ENCODE measurements around the gene NTM. TPM values are rescaled to one million over a fixed set of nuclear protein-coding genes. Genes with fewer than 3 reads are reported as not detected.

The NTM gene
- total RNA-seq, 1 donor from 2014 or later = 4.3 TPM

DNA sequence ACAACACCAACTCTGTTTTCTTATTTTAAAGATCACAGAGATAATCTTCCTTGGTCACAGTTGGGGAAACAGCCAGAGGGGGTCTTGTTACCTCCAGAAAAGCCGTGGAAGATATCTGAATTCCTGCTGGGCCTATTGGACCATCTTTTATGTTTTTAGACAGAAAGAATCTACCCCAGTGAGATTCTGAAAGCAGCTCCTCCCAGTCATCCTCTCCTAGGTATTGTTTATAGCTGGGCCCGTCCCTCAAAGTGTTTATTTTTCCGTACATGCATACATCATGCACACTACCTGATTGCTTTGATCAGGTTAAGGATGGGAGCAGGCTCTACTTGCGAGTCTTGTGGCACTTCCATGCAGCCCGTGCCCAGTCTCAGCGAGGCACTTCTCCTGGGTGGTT is 742.4 kb downstream of the NTM start:
- no peak for TF ChIP-seq CTCF (IDR thresholded peaks at IDR 0.05; ENCODE audit: unreplicated experiment)
- no peaks in the 10 kb centered on the region for H3K4me1 Mint-ChIP-seq (ENCODE audit: low read depth)
- peaks cover 38% of the 10 kb centered on the region for H3K27me3 Mint-ChIP-seq
- no peaks in the 10 kb centered on the region for H3K36me3 Mint-ChIP-seq (ENCODE audit: insufficient read depth)
- H3K4me3 Mint-ChIP-seq (ENCODE audit: low read depth) = no peak overlapping the region
- no peaks in the 10 kb centered on the region for H3K9me3 Mint-ChIP-seq (ENCODE audit: low read depth)
- no peak overlapping the region for H3K27ac Mint-ChIP-seq
- DNase-seq (ENCODE audit: low spot score, unreplicated experiment) = no peak

DNA sequence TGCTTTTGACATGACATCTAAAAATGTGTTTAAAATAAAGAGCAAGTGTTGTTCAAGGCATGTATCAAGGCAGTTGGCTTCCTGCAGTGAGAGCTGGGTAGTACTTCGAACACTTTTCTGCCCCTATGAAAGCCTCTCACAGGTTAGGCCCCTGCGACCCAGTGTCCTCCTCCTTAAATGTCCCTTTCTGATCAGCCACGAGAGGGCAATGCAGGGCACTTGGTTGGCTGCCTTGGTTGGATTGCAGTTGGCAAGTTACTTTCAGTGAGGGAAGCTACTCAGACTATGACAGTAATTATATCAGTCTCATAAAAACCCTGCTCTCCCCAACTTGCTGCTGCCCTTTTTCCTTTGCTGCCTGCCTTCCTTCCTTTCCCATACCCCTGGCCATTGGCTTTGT is 743.8 kb downstream of the NTM start:
- no peaks in the 10 kb centered on the region for H3K36me3 Mint-ChIP-seq (ENCODE audit: insufficient read depth)
- DNase-seq (ENCODE audit: low spot score, unreplicated experiment) = peak; percentile 19
- peak; percentile 61 for TF ChIP-seq CTCF (IDR thresholded peaks at IDR 0.05; ENCODE audit: unreplicated experiment)

DNA sequence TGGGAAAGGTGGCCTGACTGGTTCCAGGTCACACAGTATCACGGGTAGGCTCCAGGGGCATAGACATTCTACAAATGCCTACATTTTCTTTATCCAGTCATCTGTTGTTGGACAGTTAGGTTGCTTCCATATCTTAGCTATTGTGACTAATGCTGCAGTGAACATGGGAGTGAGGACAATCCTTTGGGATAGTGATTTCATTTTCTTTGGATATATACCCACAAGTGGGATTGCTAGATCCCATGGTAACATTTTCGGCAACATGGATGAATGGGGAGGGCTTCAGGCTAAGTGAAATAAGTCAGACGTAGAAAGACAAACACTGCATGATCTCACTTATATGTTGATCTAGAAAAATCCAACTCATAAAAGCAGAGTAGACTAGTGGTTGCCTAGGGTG is 744.3 kb downstream of the NTM start:
- peaks cover 50% of the 10 kb centered on the region for H3K27me3 Mint-ChIP-seq
- DNase-seq (ENCODE audit: low spot score, unreplicated experiment) = no peak
- H3K9me3 Mint-ChIP-seq (ENCODE audit: low read depth) = no peaks in the 10 kb centered on the region
- no peak overlapping the region for H3K27ac Mint-ChIP-seq
- H3K4me3 Mint-ChIP-seq (ENCODE audit: low read depth) = no peak overlapping the region
- peaks cover 1% of the 10 kb centered on the region for H3K4me1 Mint-ChIP-seq (ENCODE audit: low read depth)
- H3K36me3 Mint-ChIP-seq (ENCODE audit: insufficient read depth) = no peaks in the 10 kb centered on the region
- TF ChIP-seq CTCF (IDR thresholded peaks at IDR 0.05; ENCODE audit: unreplicated experiment) = no peak

More for the DNA sequence above, 743.8 kb downstream of the NTM start:
- Mint-ChIP-seq H3K27ac (no peak overlapping the region), H3K27me3 (peaks cover 44% of the 10 kb centered on the region), H3K4me3 (ENCODE audit: low read depth) (no peak overlapping the region), H3K4me1 (ENCODE audit: low read depth) (peaks cover 1% of the 10 kb centered on the region), H3K9me3 (ENCODE audit: low read depth) (no peaks in the 10 kb centered on the region)

DNA sequence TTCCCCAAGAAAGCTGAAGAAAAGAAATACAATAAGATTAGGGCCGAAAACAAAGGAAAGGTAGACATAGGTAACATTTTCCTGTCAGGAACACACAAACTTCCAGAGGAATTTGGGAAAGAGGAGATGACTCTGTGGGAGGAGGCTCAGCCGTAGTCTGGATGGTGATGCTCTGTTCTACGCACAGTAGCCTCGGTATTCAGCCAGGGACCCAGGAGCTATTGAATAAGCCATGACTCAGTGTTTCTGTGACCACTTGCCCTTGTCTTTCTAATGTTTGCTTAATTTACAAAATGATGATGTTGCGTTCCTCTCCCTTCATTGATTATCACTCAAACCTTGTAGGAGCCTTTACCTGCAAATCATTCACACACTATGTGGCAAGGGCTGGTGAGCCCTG is 745.0 kb downstream of the NTM start:
- Mint-ChIP-seq H3K9me3 (ENCODE audit: low read depth) (no peaks in the 10 kb centered on the region), H3K4me3 (ENCODE audit: low read depth) (no peak overlapping the region), H3K27me3 (peaks cover 56% of the 10 kb centered on the region), H3K27ac (no peak overlapping the region), H3K36me3 (ENCODE audit: insufficient read depth) (no peaks in the 10 kb centered on the region), H3K4me1 (ENCODE audit: low read depth) (peaks cover 1% of the 10 kb centered on the region)
- no peak for DNase-seq (ENCODE audit: low spot score, unreplicated experiment)
- no peak for TF ChIP-seq CTCF (IDR thresholded peaks at IDR 0.05; ENCODE audit: unreplicated experiment)

DNA sequence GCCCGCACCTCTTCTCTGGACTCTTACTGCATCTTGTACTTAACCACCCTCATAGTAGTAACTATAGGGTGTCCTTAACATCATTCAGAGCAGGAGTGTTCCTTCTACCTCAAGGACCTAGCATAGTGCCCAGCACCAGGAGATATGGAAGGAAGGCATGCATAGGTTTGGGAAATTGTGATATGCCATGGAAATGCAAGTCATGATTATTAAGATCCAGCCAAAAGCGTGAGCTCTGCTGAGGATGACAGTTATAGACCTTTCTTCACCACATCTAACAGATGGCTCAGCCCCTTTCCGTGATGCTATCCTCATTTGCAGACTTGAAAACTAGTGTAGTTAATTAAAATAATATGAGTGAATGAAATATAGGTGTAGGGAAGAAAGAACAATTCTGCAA is 746.1 kb downstream of the NTM start:
- no peaks in the 10 kb centered on the region for H3K36me3 Mint-ChIP-seq (ENCODE audit: insufficient read depth)
- no peak overlapping the region for H3K4me3 Mint-ChIP-seq (ENCODE audit: low read depth)
- H3K4me1 Mint-ChIP-seq (ENCODE audit: low read depth) = peaks cover 1% of the 10 kb centered on the region
- no peak for DNase-seq (ENCODE audit: low spot score, unreplicated experiment)
- peaks cover 65% of the 10 kb centered on the region for H3K27me3 Mint-ChIP-seq
- H3K27ac Mint-ChIP-seq = no peak overlapping the region
- TF ChIP-seq CTCF (IDR thresholded peaks at IDR 0.05; ENCODE audit: unreplicated experiment) = no peak
- H3K9me3 Mint-ChIP-seq (ENCODE audit: low read depth) = no peaks in the 10 kb centered on the region
